ENCODE data around the gene PODXL.

DNA sequence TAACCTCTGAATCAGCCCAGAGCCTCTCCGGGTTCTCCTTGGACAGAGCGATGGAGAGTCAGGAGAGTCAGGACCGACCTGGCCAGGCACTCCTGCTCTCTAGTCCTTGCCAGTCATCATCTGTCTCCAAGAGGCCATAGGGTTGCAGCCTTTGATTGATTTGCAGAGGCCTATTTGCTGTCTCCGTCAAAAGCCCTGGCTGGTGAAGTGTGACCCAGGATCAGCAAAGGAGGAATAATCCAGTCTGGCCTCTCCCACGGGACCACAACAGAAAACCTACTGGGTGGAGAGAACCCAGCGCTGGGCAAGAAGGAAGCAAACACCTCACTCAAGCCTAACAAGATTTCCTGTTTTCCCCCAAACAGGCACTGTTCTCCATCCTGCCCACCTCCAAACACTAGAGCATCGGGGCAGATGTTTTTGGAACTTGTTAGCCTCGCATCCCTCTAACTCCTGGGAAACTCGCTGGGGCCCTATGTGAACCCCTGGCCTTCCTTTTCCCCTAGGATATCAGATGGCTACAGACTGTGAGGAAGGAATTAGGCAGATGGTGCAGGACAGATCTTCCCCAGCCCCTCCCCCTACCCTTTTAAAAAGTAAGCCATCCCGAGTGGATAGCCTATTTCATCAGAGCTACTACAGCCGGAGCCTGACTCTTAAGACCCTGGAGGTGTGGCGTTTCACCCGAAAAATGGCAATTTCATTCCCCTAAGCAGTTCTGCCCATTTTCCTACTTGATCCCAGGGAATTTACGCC, 54.3 kb downstream of the PODXL start:
- TF ChIP-seq, protein P1, sequence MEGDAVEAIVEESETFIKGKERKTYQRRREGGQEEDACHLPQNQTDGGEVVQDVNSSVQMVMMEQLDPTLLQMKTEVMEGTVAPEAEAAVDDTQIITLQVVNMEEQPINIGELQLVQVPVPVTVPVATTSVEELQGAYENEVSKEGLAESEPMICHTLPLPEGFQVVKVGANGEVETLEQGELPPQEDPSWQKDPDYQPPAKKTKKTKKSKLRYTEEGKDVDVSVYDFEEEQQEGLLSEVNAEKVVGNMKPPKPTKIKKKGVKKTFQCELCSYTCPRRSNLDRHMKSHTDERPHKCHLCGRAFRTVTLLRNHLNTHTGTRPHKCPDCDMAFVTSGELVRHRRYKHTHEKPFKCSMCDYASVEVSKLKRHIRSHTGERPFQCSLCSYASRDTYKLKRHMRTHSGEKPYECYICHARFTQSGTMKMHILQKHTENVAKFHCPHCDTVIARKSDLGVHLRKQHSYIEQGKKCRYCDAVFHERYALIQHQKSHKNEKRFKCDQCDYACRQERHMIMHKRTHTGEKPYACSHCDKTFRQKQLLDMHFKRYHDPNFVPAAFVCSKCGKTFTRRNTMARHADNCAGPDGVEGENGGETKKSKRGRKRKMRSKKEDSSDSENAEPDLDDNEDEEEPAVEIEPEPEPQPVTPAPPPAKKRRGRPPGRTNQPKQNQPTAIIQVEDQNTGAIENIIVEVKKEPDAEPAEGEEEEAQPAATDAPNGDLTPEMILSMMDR (tag by site-specific recombination; IDR thresholded peaks at IDR 0.05) = no peak
- TF ChIP-seq MYNN (tag by site-specific recombination; IDR thresholded peaks at IDR 0.05; ENCODE audit: borderline replicate concordance) (no peak), PRDM4 (tag by site-specific recombination; IDR thresholded peaks at IDR 0.05) (no peak), ZNF157 (tag by site-specific recombination; IDR thresholded peaks at IDR 0.05) (no peak), ATF2 (tag by site-specific recombination; IDR thresholded peaks at IDR 0.05; ENCODE audit: low read depth) (no peak), ZNF701 (tag by site-specific recombination; IDR thresholded peaks at IDR 0.05) (no peak), ZFP37 (tag by site-specific recombination; IDR thresholded peaks at IDR 0.05) (no peak)
- TF ChIP-seq, protein P2, sequence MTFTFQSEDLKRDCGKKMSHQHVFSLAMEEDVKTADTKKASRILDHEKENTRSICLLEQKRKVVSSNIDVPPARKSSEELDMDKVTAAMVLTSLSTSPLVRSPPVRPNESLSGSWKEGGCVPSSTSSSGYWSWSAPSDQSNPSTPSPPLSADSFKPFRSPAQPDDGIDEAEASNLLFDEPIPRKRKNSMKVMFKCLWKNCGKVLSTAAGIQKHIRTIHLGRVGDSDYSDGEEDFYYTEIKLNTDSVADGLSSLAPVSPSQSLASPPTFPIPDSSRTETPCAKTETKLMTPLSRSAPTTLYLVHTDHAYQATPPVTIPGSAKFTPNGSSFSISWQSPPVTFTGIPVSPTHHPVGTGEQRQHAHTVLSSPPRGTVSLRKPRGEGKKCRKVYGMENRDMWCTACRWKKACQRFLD (tag by site-specific recombination; IDR thresholded peaks at IDR 0.05) = no peak
- TF ChIP-seq, protein P3, sequence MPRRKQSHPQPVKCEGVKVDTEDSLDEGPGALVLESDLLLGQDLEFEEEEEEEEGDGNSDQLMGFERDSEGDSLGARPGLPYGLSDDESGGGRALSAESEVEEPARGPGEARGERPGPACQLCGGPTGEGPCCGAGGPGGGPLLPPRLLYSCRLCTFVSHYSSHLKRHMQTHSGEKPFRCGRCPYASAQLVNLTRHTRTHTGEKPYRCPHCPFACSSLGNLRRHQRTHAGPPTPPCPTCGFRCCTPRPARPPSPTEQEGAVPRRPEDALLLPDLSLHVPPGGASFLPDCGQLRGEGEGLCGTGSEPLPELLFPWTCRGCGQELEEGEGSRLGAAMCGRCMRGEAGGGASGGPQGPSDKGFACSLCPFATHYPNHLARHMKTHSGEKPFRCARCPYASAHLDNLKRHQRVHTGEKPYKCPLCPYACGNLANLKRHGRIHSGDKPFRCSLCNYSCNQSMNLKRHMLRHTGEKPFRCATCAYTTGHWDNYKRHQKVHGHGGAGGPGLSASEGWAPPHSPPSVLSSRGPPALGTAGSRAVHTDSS (tag by site-specific recombination; IDR thresholded peaks at IDR 0.05) = no peak
- TF ChIP-seq, protein P4, sequence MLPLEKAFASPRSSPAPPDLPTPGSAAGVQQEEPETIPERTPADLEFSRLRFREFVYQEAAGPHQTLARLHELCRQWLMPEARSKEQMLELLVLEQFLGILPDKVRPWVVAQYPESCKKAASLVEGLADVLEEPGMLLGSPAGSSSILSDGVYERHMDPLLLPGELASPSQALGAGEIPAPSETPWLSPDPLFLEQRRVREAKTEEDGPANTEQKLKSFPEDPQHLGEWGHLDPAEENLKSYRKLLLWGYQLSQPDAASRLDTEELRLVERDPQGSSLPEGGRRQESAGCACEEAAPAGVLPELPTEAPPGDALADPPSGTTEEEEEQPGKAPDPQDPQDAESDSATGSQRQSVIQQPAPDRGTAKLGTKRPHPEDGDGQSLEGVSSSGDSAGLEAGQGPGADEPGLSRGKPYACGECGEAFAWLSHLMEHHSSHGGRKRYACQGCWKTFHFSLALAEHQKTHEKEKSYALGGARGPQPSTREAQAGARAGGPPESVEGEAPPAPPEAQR (tag by site-specific recombination; IDR thresholded peaks at IDR 0.05) = no peak
